HG03039 (cell line): ENCODE results near the gene GPLD1.
"Not testable (repeated sequence)": the region's sequence is repeated elsewhere in the genome, so short reads cannot be mapped to it uniquely, and the experiment has no call there.

Experiments
- ATAC-seq: cut with Tn5 transposase; IDR thresholded peaks from one replicate; pipeline ENCODE4 v1.9.1; 2021; ENCODE audit warnings: mild to moderate bottlenecking, moderate library complexity; ENCODE audit not compliant: unreplicated experiment

Gene GPLD1

GRCh38 chr6:24384369-24385130, 104.8 kb downstream of the GPLD1 start:
- ATAC-seq = not testable (repeated sequence)

GRCh38 chr6:24382891-24383494, 106.4 kb downstream of the GPLD1 start:
- not testable (repeated sequence) for ATAC-seq

- no peak for ATAC-seq
Measured at GRCh38 chr6:24382220-24382540, 107.2 kb downstream of the GPLD1 start.

- no peak for ATAC-seq
Measured at GRCh38 chr6:24381476-24382219, 107.7 kb downstream of the GPLD1 start.

GRCh38 chr6:24378473-24379097, 110.8 kb downstream of the GPLD1 start:
- ATAC-seq = no peak
